ENCODE data around the gene ADIG.

GRCh38 chr20:38623061-38623460 is 42.1 kb downstream of the ADIG start:
- TF ChIP-seq CTCF (IDR thresholded peaks at IDR 0.05; ENCODE audit: borderline replicate concordance, extremely low read depth, low read length, poor library complexity, severe bottlenecking), result no peak
- no peak for TF ChIP-seq EZH2 (IDR thresholded peaks at IDR 0.05; ENCODE audit: borderline replicate concordance, low read depth, low read length, severe bottlenecking)

All from DND-41 (cell line).